Islet of Langerhans (tissue), 1 donor: Measurements from ENCODE around the gene SERGEF.
A peak's percentile ranks its signal among the peaks of the same experiment; 100 is the strongest.
"Not testable (repeated sequence)": the region's sequence is repeated elsewhere in the genome, so short reads cannot be mapped to it uniquely, and the experiment has no call there.

ENCODE experiments used
- FAIRE-seq: peaks from one replicate; lab custom pipeline; 2011; peaks lifted over from hg19 to GRCh38; lab: Jason Lieb, UNC

The SERGEF gene

DNA sequence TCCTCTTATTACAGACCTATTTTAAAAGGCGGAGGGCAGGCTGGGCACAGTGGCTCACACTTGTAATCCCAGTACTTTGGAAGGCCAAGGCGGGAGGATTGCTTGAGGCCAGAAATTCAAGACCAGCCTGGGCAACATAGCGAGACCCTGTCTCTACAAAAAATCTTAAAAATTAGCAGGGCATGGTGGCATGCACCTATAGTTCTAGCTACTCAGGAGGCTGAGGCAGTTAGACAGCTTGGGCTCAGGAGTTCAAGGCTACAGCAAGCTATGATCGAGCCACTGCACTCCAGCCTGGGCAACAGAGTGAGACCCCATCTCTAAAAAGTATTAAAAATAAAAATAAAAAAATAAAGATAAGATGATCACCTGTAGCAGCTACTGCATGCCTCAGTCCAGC, 12.7 kb downstream of the SERGEF start:
- FAIRE-seq, result not testable (repeated sequence)

DNA sequence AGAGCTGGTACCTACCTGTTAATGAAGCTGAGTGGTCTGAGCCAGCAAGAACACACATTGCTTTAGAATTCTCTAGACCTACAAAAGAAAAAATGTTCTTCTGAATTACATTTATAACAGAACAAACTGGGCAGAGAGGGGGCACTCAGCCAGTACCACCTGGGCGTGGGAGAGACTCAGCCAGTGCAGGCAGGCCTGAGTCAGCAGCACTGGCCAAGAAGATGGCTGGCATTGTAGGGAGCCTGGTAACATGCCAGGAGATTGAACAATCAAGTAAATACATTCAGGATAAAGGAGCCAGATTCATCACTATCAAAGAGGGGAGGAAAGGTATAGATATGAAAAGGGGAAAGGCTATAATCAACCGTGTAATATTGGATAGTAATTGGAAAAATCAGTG, 19.9 kb downstream of the SERGEF start:
- no peak for FAIRE-seq

DNA sequence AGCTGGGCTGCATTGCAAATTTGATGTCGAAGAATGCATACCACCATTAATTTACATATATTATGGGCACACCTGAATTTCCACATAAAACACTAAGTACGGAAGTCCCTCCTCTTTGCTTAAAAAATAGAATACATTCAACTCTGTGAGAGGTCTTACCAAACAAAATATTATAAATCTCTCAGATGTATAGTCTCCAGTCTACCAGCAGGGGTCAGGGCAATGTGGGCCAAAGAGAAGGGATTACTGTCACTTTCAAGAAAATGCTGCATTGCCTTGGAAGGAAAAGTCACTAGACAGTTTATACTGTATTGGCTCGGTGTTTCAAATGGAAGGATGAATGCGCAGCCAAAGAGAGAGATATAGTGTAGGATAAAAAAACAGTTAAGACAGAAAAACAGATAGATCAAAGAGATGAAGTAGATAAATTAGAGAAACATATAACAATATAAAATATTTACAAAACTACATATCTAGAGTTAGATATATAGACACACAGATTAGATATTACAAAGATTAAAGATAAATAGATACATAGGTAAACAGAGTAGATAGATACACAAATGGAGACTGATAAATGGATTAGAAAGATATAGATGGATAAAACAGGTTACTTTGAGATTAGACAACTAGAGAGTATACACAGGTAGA, 20.9 kb downstream of the SERGEF start:
- FAIRE-seq, result peak; percentile 99

DNA sequence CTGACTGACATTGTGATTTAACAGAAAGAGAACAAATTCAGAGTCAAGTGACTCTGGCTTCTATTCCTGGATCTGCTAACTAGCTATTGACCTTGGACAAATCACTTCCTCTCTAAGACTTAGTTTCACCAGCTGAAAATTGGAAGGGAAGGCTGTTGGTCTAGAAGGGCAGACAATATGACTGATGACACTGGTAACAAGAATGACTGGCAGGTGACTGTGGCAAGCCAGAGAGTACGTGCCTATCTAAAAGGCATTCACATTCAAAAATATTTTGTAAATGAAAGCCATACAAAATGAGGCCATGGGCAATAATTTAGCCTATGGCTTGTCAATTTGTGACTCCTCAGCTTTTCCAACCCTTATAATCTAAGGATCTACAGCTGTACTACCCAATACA, 23.5 kb downstream of the SERGEF start:
- FAIRE-seq, result no peak

DNA sequence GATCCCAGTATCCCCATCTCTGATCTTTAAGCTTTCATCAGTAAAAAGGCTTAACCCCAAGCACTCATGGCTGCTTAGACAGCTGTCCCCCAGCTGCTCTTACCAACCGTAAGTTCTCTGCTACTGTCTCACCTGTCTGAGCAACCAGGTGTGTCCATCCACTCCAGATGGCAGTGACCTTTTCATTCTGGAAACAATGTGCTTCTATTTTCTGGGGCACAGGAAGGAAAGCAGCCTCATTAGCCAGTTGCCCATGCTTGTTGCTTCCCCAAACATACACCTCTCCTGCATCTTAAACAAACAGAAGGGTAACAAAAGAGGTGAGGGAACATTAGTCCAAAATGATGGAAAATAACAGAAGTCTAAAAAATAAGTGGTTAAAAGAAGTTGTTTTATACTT, 24.4 kb downstream of the SERGEF start:
- no peak for FAIRE-seq

DNA sequence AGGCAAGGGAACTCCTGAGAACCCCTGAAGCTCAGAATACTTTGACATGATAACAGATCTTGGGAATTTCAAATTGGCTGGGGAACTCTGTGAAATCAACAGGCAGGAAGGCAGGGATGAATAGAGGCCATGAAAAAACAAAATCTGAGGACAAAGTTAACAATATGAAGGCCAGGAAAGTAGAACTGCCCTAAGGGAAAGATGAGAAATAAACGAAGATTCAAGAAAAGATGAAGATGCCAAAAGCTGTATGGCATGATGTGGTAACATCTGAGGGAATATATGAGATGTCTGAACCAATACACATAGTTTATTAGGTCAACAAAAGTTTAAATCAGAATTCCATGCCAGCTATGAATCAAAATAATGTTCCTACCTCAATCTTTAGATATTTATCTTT, 25.0 kb downstream of the SERGEF start:
- no peak for FAIRE-seq

DNA sequence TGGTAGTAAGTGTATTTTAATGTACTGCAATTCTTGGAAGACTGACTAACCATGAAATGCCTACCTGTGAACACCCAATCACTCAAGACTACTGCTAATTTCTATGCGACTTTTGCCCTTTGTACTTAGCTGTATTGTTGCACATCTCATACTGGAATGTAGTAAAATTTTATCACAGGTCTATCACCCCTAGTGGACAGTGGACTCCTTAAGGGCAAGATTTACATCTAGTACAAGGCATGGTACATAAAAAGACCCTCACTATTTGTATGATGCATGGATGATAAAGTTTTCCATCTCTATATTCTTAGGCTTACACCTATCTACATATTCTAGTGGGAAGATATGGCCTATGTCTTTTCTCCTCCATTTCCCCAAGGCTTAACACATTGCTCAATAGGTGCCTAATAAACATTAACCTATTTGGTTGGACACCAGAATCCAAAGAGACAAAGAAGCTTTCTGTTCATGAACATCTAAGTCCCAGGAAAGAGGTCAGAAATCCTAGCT, 26.1 kb downstream of the SERGEF start:
- no peak for FAIRE-seq

DNA sequence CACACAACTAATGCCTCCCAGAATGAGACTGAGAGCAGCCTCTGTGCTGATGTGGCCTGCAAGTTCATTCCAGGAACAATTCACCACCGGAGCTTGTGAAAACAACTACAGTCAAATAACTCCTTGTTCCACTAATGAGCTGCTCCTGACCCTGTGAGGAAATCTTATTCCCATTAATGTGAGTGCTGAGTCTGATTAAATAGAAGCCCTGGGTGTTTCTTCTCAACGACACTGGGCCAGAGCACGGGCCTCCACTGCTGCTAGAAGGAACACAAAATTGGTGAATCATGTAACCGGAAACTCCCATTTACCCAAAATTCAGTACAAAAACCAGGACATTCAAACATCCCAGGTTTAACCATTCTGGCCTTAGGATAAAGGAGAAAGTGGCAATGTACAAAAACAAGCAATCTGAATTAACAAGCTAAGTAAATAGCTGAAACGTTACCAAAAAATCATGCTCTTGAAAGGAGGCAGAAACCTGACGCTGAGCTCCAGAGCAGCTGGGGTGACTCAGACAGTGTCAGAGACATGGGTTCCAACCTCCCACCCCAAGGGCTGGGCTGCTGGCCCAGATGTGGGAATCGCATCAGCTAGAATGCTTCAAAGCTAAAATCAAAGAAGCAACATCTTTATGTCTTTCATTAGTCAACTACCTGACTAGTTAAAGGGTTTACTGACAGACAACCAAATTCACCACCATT, 26.7 kb downstream of the SERGEF start:
- FAIRE-seq, result no peak

DNA sequence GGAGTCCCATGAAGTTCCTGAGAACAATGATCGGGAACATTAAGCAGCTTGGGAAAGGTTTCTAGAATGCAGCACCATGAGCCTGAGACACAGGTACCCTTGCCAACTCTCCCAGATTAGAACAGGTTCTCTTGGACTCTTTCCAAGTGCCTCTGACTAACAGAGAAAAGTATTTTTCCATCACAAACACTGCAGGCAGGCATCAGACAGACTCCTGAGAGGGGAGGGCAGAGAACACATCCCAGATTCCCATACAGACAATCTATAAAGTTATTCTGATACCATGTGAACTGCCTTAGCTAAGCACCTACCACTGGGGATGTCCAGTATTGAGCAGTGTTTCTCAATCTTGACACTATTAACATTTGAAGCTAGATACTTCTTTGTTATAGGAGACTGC, 27.3 kb downstream of the SERGEF start:
- no peak for FAIRE-seq

DNA sequence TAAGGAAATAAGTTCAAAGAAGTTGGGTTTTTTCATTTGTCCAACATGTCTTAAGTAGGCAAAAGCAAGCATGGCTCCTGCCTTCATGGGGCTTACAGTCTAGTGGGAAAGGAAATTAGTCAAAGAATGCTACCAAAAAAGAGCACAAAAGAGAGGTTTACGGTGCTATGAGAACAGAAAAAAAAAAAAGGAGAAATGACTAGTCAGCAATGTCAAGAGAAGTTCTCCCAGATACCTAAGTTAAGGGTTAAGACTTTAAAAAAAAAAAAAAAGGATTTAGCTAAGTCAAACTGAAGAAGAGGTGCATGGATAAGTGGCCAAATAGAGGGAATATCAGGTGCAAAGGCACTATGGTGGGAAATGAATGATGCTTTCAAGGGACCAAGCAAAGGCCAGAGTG, 29.3 kb downstream of the SERGEF start:
- FAIRE-seq, result no peak

DNA sequence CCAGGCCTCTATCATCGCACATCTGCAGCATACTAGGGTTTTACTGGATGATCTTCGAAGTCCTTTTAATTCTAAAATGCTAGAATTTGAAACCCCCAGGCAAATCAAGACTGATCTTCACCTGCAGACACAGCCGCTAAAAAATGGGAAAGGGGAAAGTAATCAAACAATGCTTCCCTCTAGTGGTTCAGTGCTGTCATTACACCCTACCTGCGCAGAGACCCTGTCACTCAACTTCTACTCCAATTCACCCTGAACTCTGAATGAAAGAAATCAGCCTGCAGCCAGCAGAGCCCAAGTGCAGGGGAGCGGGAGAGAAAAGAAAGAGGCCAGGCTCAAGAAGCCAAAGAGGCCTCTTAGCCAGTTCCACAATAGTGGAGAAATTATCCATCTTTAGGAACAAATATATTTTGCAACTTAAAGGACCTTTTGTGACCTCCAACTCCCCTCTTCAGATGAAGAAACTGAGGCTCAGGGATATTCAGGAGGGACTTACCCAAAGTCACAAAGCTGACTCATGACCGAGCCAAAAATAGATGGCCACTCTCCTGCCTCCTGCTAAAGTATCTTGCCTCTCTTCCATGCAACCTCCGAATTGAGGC, 33.0 kb downstream of the SERGEF start:
- peak; percentile 90 for FAIRE-seq

DNA sequence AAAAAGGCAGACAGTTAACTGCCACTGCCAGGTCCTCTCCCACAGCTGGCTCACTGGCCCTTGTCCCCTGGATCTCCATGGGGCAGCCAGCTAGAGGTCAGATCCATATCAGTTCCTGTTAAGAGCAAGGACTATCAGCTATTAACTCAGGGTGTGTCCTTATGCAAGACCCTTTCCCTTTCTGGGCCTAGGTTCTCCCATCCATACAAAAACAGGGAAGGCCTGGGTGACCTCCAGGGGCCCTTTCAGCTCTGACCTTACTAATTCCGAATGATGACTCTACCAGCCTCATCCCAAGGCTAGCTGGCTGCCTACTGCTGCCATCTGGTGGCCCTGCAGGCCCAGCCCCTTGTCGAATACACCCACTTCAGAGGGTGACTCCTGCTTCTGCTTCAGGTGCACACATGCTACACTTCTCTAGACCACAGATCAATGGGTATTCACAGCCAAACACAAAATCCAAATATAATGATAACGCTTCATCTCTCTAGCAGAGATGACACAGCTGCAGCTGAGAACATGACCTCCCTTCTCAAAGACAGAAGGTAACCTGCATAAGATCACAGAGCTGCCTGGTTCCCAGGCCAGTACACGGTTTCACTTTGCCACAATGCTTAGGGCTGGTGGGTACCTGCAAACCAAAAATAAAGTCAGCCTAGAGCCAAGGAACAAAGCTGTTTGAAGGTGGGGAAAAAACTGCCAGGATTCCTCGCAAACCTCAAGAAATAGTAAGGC, 34.1 kb downstream of the SERGEF start:
- FAIRE-seq, result peak; percentile 24

DNA sequence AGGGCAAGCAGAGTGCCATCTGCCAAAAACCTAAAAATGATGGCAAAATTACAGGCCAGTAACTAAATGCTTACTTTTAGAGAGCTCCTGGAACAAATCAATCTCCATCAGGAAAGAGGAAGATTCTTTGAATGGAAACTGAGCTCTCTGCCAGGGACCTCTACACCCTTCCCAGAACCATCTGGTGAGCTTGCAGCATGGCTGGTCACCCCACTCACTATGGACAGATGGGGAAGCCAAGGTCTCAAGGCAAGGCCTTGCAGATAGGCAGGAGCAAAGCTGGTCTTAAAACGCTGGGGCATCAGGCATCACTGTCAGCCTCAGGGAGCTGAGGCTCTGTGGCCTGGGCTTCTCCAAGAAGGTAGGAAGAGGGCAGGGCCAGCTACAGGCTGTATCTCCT, 36.2 kb downstream of the SERGEF start:
- no peak for FAIRE-seq

DNA sequence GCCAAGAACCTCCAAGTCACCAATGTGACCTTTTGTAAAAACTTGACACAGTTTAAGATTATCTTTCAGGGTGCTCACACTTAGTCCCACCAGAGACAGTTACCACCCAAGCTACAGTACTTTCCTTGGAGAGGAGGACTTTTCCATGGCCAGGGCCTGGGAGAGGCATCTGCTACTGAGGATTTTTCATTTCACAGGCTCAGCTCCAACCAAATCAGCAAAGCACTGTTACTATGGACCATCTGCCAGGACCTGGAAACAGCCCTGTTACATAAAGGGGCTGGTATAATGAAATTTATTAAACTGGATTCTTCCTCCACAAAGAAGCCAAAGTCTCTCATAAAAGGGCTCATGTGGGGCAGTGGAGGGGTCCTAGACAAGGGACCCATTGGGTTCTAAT, 38.6 kb downstream of the SERGEF start:
- no peak for FAIRE-seq

DNA sequence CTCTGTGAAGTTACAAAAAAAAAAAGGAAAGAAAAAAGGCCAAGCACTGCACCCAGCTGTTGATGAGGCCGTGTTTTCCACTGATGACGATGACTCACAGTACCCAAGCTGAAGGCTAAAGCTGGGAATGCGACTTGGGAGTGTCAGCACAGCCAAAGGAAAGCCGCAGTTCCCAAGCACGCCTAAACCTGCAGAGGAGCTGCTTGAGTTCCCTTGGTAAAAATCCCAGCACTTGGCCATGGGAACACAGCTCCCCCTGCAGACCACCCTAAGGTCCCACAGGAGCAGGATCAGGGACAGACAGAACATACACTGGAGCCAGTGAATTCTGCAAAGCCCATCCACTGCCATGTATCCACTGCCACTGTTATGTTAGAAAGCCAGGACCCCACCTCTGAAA, 39.9 kb downstream of the SERGEF start:
- FAIRE-seq, result no peak

DNA sequence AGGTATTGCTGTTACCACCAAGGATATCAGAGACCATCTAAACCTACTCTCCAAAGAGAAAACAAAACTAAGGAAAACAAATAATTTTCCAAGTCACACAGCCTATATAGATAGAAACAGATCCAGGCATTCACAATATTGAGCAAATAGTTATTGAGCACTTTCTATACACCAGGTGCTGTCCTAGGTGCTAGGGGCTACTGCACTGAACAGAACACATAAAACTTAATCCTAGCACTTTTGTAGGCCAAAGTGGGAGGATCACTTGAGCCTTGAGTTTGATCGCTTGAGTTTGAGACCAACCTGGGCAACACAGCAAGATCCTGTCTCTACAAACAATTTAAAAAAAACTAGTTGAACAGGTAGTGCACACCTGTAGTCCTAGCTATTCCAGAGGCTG, 44.6 kb downstream of the SERGEF start:
- no peak for FAIRE-seq

DNA sequence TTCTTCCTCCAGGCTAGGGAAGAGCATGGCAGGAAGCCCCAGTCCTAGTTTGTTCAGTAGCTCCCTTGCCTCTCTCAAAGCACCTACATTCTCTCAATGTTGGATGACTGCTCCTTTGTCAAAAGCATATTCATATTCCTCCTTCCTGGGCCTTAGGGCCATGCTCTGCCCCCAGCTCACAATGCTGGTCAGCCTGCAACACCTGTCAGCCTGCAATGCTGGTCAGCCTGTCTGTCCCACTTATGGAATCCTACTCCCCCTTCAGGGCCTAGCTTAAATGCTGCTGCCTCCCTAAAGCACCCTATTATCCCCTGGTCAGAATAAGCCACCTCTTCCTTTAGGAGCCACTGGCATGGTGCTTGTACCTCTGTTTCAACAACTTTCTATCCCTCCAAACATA, 45.2 kb downstream of the SERGEF start:
- no peak for FAIRE-seq

DNA sequence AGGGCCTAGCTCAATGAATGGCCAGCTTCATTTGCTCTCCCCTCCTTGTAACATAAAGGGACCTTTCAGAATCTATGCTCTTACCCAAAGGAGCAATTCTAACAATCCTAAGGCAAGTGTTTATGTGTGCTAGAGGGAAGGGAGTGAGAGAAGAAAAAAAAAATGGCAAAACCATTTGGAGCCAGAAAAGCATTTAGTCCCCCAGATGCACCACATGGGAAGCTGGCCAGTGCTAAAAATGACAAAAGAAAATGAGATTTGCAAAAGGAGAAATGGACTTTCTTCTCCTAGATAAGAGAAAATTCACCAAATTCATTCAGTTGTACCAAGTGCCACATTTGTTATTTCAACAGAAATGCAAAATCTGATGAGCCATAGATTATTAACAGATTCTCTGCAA, 52.8 kb downstream of the SERGEF start:
- no peak for FAIRE-seq

DNA sequence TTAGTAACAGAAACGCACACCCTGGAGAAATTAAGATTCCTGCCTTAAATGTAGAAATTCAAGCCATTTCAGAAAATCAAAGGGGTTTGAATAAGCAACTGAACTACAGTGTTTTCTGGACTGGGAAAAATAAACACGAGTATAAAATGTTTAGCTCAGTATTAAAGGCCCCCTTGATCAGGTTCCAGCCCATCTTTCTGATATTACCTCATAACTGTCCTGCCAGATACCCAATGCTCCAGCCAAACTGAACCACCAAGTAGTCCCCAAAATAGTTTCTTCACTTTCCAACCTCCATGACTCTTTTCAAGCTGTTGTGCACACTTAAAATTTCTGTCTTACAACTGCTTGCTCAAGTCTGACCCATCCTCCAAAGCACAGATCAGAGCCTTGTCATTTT, 54.4 kb downstream of the SERGEF start:
- no peak for FAIRE-seq

DNA sequence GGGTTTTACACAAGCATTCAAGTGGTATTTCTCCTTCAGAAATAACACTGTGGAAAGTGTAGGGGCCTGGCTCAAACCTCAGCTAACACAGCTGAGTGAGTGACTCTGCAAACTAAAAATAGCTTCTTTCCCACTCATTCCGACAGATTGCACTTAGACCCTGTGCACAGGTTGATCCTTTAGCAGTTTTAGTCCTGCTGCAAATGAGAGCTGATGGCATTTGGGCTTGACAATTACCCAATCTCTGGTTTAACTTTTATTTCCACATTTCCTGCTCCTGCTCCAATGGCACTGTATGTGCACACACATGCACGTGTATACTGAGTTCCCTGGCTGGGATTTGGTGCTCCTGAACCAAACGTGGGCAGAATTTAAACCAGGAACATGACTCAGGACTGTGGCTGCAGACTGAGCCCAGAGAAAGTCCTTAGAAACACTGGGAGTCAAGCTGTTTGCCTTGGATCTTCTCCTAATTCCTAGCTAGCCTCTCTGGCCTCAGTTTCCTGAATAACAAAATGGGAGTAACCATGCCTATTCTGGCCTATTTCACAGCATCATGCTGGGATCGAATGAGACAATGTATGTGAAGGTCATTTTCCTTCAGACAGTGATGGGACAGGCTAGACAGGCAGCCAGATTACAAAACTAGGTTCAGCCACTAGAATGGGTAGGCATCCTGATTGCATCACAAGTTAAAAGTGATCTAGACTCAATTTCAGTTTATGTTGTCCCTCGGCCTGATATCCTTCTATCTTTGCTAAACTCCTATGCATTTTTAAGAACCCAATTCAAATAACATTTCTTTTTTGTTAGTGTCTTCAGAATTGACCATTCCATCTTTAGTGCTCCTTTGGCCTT, 58.2 kb downstream of the SERGEF start:
- no peak for FAIRE-seq

DNA sequence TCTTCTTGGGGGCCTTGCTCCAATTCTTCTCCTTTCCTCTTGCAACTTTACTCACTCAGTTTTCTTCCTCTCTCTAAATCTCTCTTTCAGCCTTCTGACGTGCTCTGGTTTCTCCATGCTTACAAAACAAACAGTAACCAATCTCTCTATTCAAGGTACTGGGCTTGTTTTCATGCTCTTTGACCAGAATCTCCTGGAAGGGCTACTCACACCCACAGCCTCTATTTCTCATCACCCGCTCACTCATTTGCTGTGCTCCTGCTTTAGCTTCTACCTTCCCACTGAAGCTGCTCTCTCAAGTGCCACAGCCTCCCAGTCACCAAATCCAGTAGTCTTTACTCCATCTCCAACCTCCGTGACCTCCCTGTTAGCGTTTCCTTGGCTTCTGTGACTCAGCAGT, 60.4 kb downstream of the SERGEF start:
- no peak for FAIRE-seq
